Parathyroid adenoma (tissue), 2 donors: Measurements from ENCODE around the gene DSP.

ENCODE experiments used
- H2AFZ ChIP-seq: fragments of 300-600 bp; sonication (generic); one replicate; pipeline ENCODE4 v1.7.0; 2017; ENCODE audit warnings: antibody characterized with exemption, mild to moderate bottlenecking
- H3K27ac ChIP-seq: fragments of 300-600 bp; sonication (generic); one replicate; pipeline ENCODE4 v1.7.0; 2017
- H3K27me3 ChIP-seq: fragments of 300-600 bp; sonication (generic); one replicate; pipeline ENCODE4 v1.7.0; 2017; ENCODE audit warnings: low read length; ENCODE audit not compliant: control insufficient read depth, insufficient read depth
- H3K36me3 ChIP-seq: fragments of 300-600 bp; sonication (generic); one replicate; pipeline ENCODE4 v1.7.0; 2017; ENCODE audit warnings: low read length; ENCODE audit not compliant: control insufficient read depth, insufficient read depth
- H3K4me1 ChIP-seq: fragments of 300-600 bp; sonication (generic); one replicate; pipeline ENCODE4 v1.7.0; 2017; ENCODE audit warnings: control low read depth
- H3K4me2 ChIP-seq: fragments of 300-600 bp; sonication (generic); one replicate; pipeline ENCODE4 v1.7.0; 2017; ENCODE audit warnings: low read length
- H3K4me3 ChIP-seq: fragments of 300-600 bp; sonication (generic); one replicate; pipeline ENCODE4 v1.7.0; 2017; ENCODE audit warnings: low read depth, low read length
- H3K79me2 ChIP-seq: fragments of 300-600 bp; sonication (generic); one replicate; pipeline ENCODE4 v1.7.0; 2017; ENCODE audit warnings: control low read depth
- H3K9ac ChIP-seq: fragments of 300-600 bp; sonication (generic); one replicate; pipeline ENCODE4 v1.7.0; 2017; ENCODE audit warnings: mild to moderate bottlenecking
- H3K9me3 ChIP-seq: fragments of 300-600 bp; sonication (generic); one replicate; pipeline ENCODE4 v1.7.0; 2017; ENCODE audit warnings: low read length; ENCODE audit not compliant: control insufficient read depth
- TF ChIP-seq, protein P1 (sequence below): fragments of 300-600 bp; sonication (generic); IDR thresholded peaks from one replicate; pipeline ENCODE4 v1.7.0; 2017; ENCODE audit warnings: antibody characterized with exemption, mild to moderate bottlenecking
- donor health status: primary hyperparathyroidism.

The DSP gene

GRCh38 chr6:7617801-7618764 lies 76.6 kb downstream of the DSP start:
- H3K4me1 ChIP-seq = peaks cover 2% of the 10 kb centered on the region
- no peak overlapping the region for H3K4me2 ChIP-seq
- H3K27me3 ChIP-seq = no peaks in the 10 kb centered on the region
- H3K36me3 ChIP-seq = no peaks in the 10 kb centered on the region
- TF ChIP-seq, protein P1, sequence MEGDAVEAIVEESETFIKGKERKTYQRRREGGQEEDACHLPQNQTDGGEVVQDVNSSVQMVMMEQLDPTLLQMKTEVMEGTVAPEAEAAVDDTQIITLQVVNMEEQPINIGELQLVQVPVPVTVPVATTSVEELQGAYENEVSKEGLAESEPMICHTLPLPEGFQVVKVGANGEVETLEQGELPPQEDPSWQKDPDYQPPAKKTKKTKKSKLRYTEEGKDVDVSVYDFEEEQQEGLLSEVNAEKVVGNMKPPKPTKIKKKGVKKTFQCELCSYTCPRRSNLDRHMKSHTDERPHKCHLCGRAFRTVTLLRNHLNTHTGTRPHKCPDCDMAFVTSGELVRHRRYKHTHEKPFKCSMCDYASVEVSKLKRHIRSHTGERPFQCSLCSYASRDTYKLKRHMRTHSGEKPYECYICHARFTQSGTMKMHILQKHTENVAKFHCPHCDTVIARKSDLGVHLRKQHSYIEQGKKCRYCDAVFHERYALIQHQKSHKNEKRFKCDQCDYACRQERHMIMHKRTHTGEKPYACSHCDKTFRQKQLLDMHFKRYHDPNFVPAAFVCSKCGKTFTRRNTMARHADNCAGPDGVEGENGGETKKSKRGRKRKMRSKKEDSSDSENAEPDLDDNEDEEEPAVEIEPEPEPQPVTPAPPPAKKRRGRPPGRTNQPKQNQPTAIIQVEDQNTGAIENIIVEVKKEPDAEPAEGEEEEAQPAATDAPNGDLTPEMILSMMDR = no peak
- H3K79me2 ChIP-seq = no peaks in the 10 kb centered on the region
- H2AFZ ChIP-seq = no peak overlapping the region
- H3K4me3 ChIP-seq = no peak overlapping the region
- no peak overlapping the region for H3K9ac ChIP-seq
- H3K27ac ChIP-seq = no peak overlapping the region
- H3K9me3 ChIP-seq = no peaks in the 10 kb centered on the region

DNA sequence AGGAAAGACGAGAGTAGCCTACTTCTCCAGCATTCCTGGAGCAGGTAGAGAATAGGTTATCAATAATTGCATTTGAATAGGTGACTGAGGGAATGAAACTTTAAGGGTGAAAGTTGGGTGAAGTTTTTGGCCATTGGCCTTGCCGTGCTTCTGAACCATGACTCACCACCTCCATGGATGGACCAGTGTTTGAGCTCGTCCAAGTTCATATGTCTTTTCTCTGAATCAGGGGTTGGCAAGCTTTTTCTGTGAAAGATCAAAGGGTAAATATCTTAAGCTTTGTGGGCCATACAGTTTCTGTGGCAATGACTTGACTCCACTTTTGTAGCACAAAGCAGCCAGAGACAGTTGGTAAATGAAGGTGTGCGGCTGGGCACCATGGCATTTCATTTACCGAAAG lies 80.3 kb downstream of the DSP start:
- H3K79me2 ChIP-seq = no peaks in the 10 kb centered on the region
- H3K36me3 ChIP-seq = no peaks in the 10 kb centered on the region
- no peak overlapping the region for H3K4me3 ChIP-seq
- H3K4me1 ChIP-seq = no peaks in the 10 kb centered on the region
- no peaks in the 10 kb centered on the region for H3K9me3 ChIP-seq
- H3K4me2 ChIP-seq = no peak overlapping the region
- H2AFZ ChIP-seq = no peak overlapping the region
- H3K27me3 ChIP-seq = no peaks in the 10 kb centered on the region
- H3K27ac ChIP-seq = no peak overlapping the region
- TF ChIP-seq, protein P1 = no peak
- no peak overlapping the region for H3K9ac ChIP-seq

DNA sequence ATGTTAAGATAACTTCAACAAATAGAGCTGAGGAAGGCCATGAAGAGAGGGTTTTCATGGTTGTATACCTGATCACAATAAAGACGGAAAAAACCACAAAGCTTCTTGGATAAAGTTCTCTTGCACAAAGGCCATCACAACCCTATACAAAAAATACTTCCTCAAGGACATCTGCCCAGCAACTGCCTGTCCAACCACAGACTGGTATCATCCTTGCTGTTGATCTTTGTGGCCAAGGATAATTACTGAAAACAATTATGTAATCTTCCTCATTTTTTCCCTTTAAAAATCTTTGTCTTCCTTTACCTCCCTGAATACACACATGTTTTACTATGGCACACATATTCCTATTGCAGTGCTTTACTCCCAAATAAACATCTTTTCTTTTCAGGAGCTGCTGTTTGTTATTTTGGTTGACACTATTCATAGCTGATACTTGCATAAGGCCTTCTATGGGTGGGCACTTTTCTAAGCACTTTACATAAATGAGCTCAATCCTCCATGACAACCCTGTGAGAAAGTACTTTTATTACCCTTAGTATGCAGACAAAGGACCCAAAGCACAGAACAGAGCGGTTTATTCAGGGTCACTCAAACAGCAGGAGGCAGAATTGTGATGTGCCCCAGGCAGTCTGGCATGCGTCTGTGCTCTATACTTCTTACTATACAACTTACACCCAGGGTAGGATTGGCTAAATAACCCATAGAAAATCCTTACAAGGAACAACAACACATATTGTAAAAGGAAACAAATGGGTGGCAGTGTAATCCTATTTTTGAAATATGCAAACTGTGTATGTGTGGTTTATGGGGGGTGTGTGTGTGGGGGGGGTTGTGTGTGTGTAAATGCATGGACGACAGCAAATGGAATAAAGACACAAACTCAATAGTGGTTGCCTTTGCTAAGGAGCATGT lies 83.6 kb downstream of the DSP start:
- TF ChIP-seq, protein P1 = no peak

DNA sequence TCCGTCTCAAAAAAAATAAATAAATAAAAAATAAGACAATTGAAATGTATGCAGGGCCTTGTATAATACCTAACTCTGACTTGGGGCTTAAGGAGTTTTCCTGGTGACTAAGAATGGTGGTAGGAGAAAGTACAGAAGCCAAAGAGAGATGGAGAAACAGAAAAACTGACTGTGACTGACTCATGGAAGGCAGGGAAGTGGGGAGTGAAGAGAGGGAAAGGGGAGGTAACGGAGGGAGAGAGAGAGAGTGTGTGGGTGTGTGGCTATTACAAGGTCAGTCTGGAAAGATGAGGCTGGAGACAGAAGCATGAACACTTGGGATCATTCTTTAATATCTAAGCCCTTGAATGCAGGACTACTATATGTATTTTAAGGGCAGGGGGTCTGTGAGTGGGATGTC lies 87.0 kb downstream of the DSP start:
- Histone ChIP-seq H3K36me3 (no peaks in the 10 kb centered on the region), H3K4me1 (no peaks in the 10 kb centered on the region), H2AFZ (no peak overlapping the region), H3K27ac (no peak overlapping the region), H3K79me2 (no peaks in the 10 kb centered on the region), H3K4me2 (no peak overlapping the region), H3K9ac (no peak overlapping the region), H3K4me3 (no peak overlapping the region), H3K27me3 (no peaks in the 10 kb centered on the region), H3K9me3 (no peaks in the 10 kb centered on the region)
- TF ChIP-seq, protein P1 = no peak

More for the DNA sequence above, 83.6 kb downstream of the DSP start:
- Histone ChIP-seq H3K4me1 (no peaks in the 10 kb centered on the region), H3K9ac (no peak overlapping the region), H3K27me3 (no peaks in the 10 kb centered on the region), H3K36me3 (no peaks in the 10 kb centered on the region), H3K9me3 (no peaks in the 10 kb centered on the region), H2AFZ (no peak overlapping the region), H3K27ac (no peak overlapping the region), H3K79me2 (no peaks in the 10 kb centered on the region), H3K4me3 (no peak overlapping the region), H3K4me2 (no peak overlapping the region)
